Stimulated activated CD4-positive, alpha-beta T cell treated with anti-CD3 and anti-CD28 coated beads, TNF-alpha, amount 100 ng/mL, for 4 hours (primary cell): ENCODE data around the gene WDR4.
"Not testable (repeated sequence)": the region's sequence is repeated elsewhere in the genome, so short reads cannot be mapped to it uniquely, and the experiment has no call there.

Experiments
- DNase-seq, 3 experiments: peaks; one replicate each; pipeline ENCODE4 v3.0.0-alpha.2; 2020; ENCODE audit warnings: low read depth in 3 of 3

Gene WDR4

DNA sequence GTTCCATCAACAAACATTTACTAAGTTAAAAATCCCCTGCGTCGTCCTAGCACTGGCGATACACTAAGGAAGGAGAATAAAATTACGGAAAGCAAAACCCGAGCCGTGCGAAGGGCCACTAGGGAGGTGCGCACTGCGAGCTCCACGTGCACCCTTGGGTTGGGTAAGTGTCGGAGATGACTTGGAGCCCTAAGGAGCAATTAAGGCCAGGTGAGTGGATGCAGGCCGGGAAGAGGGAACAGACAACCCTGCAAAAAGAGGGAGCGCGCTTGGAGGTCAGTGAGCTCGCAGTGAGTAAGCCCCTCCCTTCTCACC is 704 bp downstream of the WDR4 start:
- DNase-seq = no peak

DNA sequence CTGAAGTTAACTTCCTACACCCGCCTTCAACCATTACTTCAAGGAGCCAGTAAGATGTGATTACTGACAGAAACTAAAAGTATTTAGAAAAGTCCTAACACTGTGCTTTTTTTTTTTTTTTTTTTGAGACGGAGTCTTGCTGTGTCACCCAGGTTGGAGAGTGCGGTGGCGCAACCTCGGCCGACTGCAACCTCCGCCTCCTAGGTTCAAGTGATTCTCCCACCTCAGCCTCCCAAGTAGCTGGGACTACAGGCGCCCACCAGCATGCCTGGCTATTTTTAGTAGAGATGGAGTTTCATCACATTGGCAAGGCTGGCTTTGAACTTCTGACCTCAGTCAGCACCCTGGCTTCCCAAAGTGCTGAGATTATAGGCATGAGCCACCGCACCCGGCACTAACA is 3.5 kb downstream of the WDR4 start:
- not testable (repeated sequence) for DNase-seq

DNA sequence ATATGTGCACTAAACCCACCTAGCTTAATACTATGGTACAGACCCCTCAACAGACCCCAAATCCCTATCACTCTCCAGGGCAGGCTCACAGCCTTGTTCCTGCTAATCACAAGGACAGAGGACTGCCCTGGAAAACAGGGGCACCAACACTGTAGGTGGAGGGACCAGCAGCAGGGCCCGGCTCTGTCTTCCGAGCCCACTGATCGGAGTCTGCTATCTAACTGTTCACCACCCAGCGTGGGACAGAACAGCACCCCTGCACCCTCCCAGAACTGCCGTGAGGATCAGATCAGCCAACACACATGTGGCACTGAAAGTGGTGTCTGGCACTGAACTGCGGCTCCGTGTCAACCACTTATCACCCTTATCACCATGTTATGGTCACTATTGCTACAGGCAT is 6.2 kb downstream of the WDR4 start:
- DNase-seq = no peak

DNA sequence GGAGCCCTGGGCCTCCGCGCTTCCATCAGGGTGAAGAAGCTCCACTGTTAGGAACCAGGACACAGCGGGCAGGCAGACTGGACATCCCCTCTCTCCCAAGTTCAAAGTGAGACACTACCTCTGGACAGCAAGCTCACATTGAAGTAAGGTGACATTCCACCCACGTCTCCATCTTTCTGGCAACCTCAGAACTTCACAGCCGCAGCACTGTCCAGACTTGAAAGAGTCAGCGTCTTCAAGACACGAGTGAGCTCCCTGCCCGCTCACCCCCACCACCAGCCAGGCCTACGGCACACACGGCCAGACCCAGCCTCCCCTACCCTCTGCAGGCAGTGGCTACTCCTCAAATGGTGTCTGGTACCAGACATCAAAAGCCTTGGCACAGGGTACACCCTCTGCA is 11.1 kb downstream of the WDR4 start:
- DNase-seq = no peak

DNA sequence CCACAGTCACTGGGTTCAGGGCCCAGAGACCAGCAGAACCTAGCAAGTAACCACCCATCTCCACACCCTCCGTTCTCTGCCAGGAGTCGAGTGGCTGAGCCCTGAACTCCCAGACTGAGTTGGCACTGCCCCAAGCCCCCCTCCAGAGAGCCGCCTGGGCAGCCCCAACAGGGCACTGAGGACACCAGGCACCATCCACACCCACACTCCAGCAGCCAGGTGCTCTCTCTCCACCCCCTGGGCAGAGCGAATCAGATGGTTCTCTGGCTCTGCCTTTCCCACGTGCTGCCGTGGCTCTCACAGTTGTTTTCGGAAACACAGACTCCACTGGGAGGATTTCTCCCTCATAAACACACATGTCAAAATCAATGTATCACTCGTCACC is 13.6 kb downstream of the WDR4 start:
- no peak for DNase-seq

DNA sequence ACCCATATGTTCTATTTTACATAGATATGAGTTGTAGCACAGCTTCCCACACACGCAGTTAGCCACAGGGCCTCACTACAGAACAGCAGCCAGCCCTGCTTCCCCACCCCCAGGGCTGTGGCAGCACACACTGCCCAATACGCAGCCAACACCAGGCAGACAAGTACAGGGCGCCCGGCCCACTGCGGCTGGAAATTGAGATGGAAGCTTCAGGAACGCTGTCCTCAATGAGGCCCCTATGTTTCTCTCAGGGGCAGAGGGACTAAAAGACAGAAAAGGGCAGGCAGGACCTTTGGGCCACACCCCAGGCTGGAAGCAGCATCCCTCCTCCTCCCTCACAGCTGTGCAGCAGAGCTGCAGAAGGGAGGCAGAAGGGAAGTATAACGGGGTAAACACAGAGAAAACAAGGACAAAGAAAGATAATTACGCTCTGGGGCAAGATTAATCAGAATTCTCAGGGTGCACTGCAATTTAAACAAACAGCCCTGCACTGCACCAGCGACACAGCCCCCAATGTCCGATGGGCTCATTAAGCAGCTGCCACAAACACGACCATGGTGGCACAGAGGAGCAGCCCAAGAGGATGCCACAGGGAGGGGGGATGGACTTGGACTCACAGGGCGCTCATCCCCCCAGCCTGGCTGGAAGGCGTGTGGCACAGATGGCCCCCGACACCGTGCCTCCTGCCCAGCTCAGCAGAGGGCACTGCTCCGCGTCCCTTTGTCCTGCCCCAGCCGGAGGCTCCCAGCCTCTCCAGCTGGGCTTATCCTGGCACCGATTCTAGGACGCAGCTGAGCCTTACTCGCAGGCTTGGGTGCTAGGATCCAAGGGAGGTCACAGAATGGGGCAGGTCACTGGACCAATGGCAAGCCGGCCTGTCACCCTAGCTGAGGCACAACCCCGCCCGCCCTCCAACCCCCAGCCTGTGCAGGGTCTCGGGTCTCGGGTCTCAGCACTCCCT is 14.2 kb downstream of the WDR4 start:
- no peak for DNase-seq

DNA sequence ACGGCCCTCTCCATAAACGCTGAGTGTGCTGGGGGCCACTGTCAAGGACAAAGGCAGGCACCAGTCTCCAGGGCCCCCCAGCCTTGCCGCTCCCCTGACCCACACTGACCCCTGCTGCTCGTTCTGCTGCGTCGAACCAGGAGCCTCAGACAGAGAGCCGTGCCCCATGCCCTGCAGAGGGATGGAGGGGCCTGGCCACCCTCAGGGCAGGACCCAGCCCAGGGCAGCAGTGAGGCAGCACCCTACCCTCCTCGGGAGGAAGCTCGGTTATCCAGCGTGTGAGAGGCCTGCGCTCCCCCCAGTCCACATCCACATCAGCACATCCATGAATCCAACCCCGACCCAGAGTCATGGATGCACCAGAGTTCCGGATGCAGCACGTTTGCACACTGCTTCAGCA is 15.1 kb downstream of the WDR4 start:
- DNase-seq = no peak

DNA sequence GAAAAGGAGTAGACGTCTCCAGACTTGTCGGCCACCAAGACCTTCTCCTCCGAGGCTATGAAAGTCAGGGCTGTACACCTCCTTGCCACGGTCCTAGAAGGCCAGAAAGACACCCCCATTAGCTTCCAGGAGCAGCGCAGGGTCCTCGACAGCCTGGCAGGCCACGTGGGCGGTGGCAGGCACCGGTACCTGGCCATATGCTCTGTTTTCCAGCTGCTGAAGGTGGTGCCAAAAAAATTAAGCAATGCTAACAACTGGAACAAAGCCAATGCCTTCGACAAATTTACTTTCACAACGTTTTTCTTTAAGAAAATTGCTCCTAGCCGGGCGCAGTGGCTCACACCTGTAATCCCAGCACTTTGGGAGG is 15.9 kb downstream of the WDR4 start:
- no peak for DNase-seq

DNA sequence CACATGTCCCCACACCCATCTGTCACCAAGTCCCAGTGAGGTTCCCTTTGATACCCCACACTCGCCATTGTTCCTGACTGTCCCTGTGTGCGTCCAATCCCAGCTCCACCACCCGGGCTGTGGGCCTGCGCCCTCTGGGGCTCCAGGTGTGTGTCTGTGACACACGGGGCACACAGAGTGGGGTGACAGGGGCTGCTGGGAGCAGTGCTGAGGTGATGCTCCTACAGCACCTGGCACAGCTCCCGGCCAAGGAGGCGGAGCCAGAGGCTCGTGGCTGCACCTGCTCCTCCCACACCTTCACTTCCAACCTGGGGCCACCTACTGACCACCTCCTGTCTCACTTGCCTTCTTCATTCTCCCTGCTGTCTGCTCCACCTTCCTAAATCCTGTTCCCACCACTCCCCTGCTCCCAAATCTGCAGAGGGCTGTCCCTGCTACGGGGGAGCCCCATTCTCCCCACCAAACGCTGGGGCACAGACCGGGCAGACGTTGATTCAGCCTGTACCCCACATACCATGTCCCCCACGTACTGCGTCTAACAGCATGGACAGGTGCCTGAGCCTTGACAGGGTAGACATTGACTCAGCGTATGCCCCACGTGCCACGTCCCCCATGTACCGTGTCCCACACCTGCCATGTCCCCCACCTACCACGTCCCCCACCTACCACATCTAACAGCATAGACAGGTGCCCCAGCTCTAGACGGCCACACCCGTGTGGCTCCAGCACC is 16.4 kb downstream of the WDR4 start:
- no peak for DNase-seq

DNA sequence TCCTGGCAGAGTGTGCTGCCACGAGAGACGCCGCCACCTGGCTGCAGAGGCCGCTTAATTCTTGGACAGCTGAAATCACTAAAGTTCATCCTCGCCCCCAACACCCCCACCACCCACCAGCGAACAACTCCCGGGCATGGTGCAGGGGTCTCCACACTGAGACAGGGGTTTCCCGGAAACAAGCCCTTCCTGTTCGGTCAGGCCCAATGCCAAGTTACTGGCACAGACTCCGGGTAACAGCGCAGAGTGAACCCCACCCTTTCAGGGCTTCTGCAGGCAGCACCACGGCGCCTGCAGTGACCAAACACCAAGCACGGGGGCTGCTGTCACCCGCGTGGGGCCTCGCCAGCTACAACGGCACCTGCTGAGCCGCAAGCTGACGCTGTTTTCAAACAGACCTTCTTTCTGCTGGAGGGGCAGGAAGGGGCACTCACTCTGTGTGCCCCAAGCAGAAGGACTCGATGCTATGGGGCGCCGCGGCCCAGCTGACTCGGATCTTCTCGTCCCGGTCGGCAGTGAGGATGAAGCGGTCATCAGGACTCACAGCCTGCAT is 17.4 kb downstream of the WDR4 start:
- no peak for DNase-seq

DNA sequence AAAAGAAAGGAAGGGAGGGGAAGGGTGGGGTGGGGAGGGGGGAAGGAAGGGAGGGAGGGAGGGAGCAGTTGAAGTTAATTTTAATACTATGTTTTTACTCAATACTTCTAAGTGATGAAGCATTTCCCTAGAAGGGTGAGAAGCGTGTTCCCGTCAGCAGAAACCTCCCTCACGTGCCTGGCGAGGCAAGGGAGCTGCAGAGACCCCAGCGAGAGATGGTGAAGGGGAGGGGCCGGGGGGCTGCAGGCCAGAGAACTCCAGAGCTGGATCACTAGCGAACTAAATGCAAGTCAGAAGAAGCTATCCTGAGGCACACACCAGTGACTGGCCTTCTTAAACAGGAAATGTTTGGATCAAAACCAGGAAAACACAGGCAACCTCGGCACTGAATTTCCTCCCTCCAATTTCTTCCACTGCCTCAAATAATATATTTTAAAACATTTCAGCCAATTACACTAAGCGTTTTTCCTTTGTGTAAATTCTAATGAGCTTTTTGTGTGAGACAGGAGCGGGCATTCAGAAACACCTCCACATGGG is 18.0 kb downstream of the WDR4 start:
- no peak for DNase-seq

DNA sequence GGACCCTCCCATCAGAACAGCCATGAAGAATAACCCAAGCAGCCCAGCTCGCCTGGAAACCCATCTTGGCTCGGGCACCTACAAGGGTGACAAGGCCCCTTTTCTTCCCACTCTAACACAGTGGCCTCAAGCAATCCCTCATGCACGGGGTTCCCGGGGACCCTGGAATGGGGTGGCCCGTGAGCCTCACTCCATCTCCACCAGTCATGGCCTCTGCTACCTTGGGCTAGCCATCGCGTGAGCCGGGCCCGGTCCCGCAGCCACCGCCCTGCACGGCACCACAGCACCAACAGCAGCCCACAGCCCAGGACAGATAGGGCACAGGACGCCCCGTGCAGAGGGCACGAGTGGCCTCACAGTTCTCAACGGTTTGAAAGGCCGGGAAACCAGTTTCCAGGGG is 19.0 kb downstream of the WDR4 start:
- no peak for DNase-seq

DNA sequence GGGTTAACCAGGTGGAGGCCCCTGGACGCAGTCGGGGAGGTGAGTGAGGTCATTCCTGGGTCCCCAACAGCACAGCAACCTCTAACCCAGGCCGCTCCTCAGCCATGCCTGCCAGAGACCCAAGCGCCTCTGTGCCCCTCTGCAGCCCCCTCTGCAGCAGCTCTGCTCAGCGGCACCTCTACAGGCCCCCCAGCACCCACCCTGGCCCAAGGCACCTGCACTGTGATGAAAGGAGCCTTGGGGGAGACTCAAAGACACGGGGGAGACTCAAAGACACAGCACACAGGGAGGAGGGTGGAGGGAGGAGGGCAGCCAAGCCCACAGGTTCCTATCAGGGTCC is 19.5 kb downstream of the WDR4 start:
- DNase-seq = no peak

DNA sequence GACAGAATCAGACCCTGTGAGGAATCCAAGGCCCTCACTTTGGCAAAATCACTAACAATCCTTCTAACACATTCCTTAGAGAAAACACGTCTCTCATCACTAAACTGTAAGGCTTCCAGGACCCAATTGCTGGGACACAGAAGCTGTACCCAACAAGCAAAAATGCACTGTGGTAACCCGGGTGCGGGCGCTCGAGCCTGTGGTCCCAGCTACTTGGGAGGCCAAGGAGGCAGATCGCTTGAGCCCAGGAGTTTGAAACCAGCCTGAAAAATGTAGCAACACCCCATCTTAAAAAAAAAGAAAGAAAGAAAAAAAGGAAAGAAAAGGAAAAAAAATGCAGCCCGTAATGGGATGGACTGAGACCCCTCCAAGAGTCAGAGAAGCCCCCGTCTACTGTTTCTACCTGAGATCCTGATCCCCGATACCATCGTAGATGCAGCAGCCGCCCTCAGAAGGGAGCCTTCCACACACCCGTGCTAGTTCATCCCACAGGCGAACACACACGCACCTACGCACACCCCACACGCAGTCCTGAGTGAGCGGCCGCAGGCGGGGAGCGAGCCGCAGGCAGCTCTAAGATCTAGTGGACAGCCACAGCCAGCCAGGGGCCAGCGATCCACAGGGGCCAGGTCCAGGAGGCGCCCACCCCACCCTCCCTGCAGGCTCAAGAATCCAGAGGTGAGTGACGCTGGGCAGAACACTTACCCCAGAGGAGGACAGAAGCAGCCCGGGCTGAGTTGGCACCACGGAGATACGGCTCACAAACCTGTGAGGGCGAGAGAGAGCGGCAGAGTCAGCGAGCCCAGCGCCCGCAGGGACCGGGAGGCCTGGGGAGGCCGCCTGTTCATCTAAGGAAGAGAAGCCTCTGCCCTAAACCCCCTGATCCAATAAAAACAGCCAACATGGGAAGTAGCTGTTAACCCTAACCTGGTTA is 20.1 kb downstream of the WDR4 start:
- DNase-seq = no peak

DNA sequence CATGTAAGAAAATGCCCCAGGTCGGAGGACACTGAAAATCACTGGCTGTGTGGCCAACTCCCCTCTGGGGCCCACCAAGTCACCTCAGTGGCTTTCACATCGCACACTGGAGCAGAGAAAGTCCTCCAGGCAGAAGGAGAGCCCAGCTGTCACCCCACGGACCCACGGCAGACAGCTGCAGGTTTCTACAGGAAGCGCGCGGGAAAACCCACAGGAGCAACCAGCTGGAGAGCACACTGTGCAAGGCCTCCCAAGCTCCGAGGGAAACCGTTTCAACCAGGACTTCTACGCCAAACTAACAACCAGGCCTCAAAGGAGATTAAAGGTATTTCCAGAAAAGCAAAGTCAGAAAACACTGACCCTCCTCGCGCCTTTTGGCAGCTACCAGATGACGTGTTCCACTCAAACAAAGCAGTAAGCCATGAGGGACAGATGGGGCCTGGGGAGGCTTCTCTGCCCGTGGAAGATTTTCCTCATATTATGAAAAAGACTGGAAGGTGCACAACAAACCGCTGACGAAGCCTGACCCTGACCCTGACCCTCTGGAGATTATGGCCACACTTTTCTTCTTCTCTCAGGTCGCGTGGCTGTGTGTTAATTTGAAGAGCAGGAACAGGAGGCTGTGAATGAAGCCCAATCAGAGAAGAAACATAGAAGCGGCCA is 21.0 kb downstream of the WDR4 start:
- DNase-seq = no peak

DNA sequence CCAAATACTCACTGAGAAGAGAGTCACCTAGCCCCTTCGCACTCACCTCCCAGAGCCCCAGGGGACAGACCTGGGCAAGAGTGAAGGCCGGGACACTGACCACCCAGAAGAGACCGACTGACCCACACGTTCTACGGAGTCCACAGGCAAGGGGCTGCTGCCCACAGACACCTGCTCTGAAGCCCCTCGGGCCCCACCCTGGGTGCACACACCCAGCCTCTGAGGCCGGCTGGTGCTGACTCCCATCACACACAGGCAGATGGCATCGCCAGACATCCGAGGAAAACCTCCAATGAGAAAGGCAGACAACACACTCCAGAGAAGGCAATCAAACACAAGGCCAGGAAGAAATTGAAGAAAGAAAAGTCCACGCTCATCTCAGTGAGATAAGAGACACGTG is 22.1 kb downstream of the WDR4 start:
- no peak for DNase-seq

DNA sequence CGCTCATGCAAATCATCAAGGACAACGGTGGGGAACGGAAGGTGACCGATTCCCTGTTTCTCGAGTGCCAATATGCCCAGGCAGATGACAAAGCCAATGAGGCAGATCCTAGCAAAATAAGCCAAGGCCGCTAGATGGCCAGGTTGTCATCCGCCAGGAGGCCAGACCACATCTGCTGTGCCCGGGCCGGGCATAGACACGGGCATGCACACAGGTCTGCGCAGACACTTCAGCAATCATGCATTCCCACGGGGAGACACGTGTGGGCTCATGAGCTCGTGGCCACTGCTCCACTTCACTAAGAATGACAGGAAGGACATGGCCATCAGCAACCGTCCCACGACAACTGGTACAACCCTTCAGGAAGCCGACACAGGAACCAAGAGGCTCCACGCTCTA is 23.4 kb downstream of the WDR4 start:
- no peak for DNase-seq

DNA sequence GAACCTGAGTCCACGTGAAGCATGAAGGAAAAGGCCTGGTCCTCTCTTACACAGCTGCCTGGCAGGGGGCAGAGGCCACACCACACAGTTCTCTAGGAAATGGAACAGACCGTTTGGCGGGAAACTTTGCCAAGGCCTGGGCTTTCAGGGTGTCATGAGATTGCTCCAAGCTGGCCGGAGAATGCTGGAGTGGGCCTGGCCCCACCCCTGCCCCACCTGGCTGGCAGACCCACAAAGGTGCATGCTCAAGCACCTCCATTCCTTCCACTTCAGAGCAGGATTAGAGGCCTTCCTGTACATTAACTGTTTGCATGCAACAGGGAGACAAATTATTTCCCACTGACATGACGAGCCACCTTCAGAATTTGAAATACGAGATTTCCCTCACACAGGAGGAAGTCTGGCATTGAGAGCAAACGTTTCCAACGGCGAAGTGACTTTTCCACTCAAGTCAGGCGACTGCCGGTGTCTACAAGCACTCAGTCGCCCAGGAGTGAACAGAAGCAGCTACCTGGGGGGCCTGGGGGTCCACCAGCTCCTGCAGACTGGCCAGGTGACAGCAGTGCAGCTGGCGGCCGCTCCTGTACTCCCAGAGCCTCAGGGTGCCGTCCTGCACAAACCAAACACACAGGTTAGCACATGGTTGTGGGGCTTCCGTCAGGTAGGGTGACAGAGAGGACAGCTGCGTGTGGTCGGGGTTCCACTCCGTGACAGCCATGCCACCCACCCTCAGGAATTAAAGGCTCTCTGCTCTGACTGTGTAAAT is 24.0 kb downstream of the WDR4 start:
- no peak for DNase-seq

DNA sequence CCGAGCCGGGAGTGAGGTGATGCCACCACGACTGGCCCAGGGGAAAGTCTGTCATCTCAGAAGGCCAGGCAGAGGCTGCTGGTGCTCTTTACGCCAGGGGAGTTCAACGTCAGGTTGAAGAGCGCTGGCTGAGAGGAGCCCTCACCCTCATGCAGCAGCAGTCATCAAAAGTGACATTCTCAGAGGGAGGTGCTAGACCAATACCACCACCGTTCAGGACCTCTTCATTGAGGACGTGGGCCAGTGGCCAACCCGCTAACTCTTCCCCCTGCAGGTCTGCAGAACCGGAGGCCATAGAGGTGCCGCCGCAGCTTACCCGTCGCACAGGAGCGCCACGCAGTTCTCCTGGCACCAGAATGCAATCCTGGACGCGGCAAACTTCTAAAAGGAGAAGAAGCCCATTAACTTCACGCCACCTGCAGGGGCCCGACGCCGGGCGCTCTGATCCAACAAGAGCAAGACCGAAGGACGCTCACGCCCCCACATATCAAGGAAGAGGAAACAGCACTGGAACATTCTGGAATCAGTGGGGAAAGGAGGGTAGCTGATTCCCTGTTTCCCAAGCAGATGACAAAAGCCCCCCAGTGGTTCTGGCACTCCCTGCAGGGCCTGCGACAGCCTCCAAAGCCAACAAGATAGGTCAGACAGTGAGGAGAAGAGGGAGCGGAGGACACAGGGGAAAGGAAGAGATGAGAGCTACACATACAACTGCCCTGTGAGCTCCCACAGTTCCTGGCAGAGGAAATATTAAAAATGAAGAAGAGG is 24.9 kb downstream of the WDR4 start:
- DNase-seq = no peak

DNA sequence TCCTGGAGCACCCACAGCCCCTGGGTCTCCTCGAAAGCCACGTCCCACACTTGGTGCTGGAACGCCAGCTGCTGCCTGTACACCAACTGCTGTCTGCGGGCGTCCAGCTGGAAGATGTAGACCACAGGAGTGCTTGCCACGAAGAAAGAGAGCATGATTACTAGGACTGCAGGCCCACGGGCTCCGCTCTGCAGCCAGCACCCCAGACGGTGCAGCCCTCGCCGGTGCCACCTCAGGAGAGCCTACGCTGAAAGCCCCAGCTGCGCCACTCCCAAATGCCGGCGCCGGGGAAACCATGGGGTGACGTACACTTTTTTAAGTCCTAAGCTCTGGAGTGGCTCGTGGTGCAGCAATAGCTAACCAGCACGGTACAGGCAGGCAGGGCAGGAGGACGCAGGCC is 25.7 kb downstream of the WDR4 start:
- DNase-seq = no peak
